HCT116 (cell line): ENCODE measurements around the gene ANO4. TPM values are rescaled to one million over a fixed set of nuclear protein-coding genes. Genes with fewer than 3 reads are reported as not detected.

Source experiments
- ATAC-seq: fragments of 200-7000 bp; cut with Tn5 transposase; 2 replicates; pipeline ENCODE4 v1.9.1; 2020; ENCODE audit warnings: mild to moderate bottlenecking, moderate library complexity
- BruUV-seq: library from RNA; stranded (reverse); fragments of 400-500 nt; replicated peaks from 2 replicates; lab custom pipeline; 2021; lab: Mats Ljungman, UMichigan
- CTCF ChIA-PET: fragments of 300-600 bp; sonication (Branson Sonifier 250); formaldehyde crosslinking; loops from one replicate; lab custom pipeline; 2021; ENCODE audit warnings: antibody characterized with exemption; lab: Charles Lee
- POLR2A ChIA-PET: fragments of 300-600, 350-600 bp; sonication (Branson Sonifier 250); formaldehyde crosslinking; loops from one replicate; lab custom pipeline; 2021; ENCODE audit warnings: antibody characterized with exemption; lab: Charles Lee
- RAD21 ChIA-PET, 2 experiments: fragments of 300-600 bp; sonication (Branson Sonifier 250); formaldehyde crosslinking; loops; one replicate each; lab custom pipeline; 2023; ENCODE audit warnings: low total read pairs in 2 of 2; ENCODE audit not compliant: uncharacterized antibody in 2 of 2, unreplicated experiment in 2 of 2, low non-redundant PET in 1 of 2; lab: Charles Lee
- DNase-seq: peaks from one replicate; pipeline ENCODE4 v3.0.0-alpha.2; 2010; ENCODE audit warnings: low read depth, low spot score
- H2AFZ ChIP-seq: fragments of 200-600 bp; shearing (Covaris generic), sonication (generic); 2 replicates; pipeline ENCODE4 v1.6.1; 2017; ENCODE audit warnings: low read depth, mixed run types, mixed read lengths, antibody characterized with exemption, low read length; ENCODE audit not compliant: poor library complexity, severe bottlenecking
- H3K27ac ChIP-seq: 2 replicates; pipeline ENCODE4 v1.5.1; 2012; ENCODE audit warnings: low read depth, low read length
- H3K27me3 ChIP-seq: fragments of 200-600 bp; sonication (generic); 2 replicates; pipeline ENCODE4 v1.6.1; 2016; ENCODE audit warnings: mixed run types, low read length, mixed read lengths; ENCODE audit not compliant: insufficient read depth
- H3K36me3 ChIP-seq, 2 experiments: fragments of 200-500 bp in 1 of 2; fragments of 200-600 bp in 1 of 2; sonication (Bioruptor generic) in 1 of 2; sonication (generic) in 1 of 2; 2 replicates each; pipeline versions ENCODE4 v1.5.1 to v1.6.1; 2014 to 2016; ENCODE audit warnings: low read length in 2 of 2, inconsistent platforms in 1 of 2, mixed read lengths in 1 of 2, mixed run types in 1 of 2; ENCODE audit not compliant: insufficient read depth in 2 of 2, control insufficient read depth in 1 of 2
- H3K4me1 ChIP-seq, 2 experiments: fragments of 200-600 bp in 1 of 2; sonication (generic) in 1 of 2; 2 replicates each; pipeline versions ENCODE4 v1.5.1 to v1.6.1; 2012 to 2017; ENCODE audit warnings: low read length in 2 of 2, inconsistent platforms in 1 of 2, mild to moderate bottlenecking in 1 of 2, mixed read lengths in 1 of 2, mixed run types in 1 of 2, moderate library complexity in 1 of 2; ENCODE audit not compliant: insufficient read depth in 2 of 2, control insufficient read depth in 1 of 2
- H3K4me2 ChIP-seq: fragments of 200-600 bp; sonication (generic); 2 replicates; pipeline ENCODE4 v1.6.1; 2017; ENCODE audit warnings: mixed run types, low read length, mixed read lengths
- H3K4me3 ChIP-seq, 2 experiments: fragments of 200-600 bp in 1 of 2; sonication (generic) in 1 of 2; replicated peaks in 1 of 2; 2 replicates each; pipeline ENCODE4 v1.5.1; 2011 to 2016; ENCODE audit warnings: low read length in 2 of 2, control low read depth in 1 of 2, low read depth in 1 of 2, mild to moderate bottlenecking in 1 of 2, mixed read lengths in 1 of 2, mixed run types in 1 of 2
- H3K79me2 ChIP-seq: fragments of 200-600 bp; sonication (generic); 2 replicates; pipeline ENCODE4 v1.6.1; 2017; ENCODE audit warnings: mild to moderate bottlenecking, mixed run types, low read length, moderate library complexity, mixed read lengths; ENCODE audit not compliant: insufficient read depth
- H3K9ac ChIP-seq: fragments of 200-600 bp; sonication (generic); 2 replicates; pipeline ENCODE4 v1.6.1; 2016; ENCODE audit warnings: low read length, mixed read lengths
- H3K9me2 ChIP-seq: fragments of 200-600 bp; sonication (generic), shearing (Covaris generic); 2 replicates; pipeline ENCODE4 v1.6.1; 2017; ENCODE audit warnings: mixed run types, mild to moderate bottlenecking, moderate library complexity; ENCODE audit not compliant: insufficient read depth
- H3K9me3 ChIP-seq, 2 experiments: fragments of 200-500 bp in 1 of 2; fragments of 200-600 bp in 1 of 2; sonication (Bioruptor generic) in 1 of 2; sonication (generic) in 1 of 2; 2 replicates each; pipeline ENCODE4 v1.6.1; 2014 to 2017; ENCODE audit warnings: low read length in 2 of 2, mixed read lengths in 2 of 2, inconsistent platforms in 1 of 2, low read depth in 1 of 2, mild to moderate bottlenecking in 1 of 2, mixed run types in 1 of 2, moderate library complexity in 1 of 2; ENCODE audit not compliant: control insufficient read depth in 1 of 2, insufficient read depth in 1 of 2
- H4K20me1 ChIP-seq: fragments of 200-600 bp; sonication (generic), shearing (Covaris generic); 2 replicates; pipeline ENCODE4 v1.6.1; 2017; ENCODE audit warnings: mixed run types, mild to moderate bottlenecking, moderate library complexity; ENCODE audit not compliant: insufficient read depth
- ATF3 ChIP-seq: IDR thresholded peaks from 2 replicates; pipeline ENCODE4 v1.6.1; 2012
- CBX3 ChIP-seq: IDR thresholded peaks from 2 replicates; pipeline ENCODE4 v1.6.1; 2012; ENCODE audit warnings: low read depth
- CEBPB ChIP-seq: IDR thresholded peaks from 2 replicates; pipeline ENCODE4 v1.6.1; 2012; ENCODE audit warnings: low read depth
- CTCF ChIP-seq, 3 experiments: fragments of 200-600 bp in 1 of 3; sonication (generic) in 1 of 3; IDR thresholded peaks in 2 of 3; conservative IDR thresholded peaks in 1 of 3; 2 replicates each; pipeline ENCODE4 v1.5.1; 2012 to 2017; ENCODE audit warnings: low read depth in 2 of 3, low read length in 2 of 3, antibody characterized with exemption in 1 of 3, borderline replicate concordance in 1 of 3, control low read depth in 1 of 3, mild to moderate bottlenecking in 1 of 3, mixed read lengths in 1 of 3, mixed run types in 1 of 3, moderate library complexity in 1 of 3; ENCODE audit not compliant: insufficient read depth in 1 of 3
- EGR1 ChIP-seq: IDR thresholded peaks from 2 replicates; pipeline ENCODE4 v1.6.1; 2012; ENCODE audit warnings: low read depth
- ELF1 ChIP-seq: IDR thresholded peaks from 2 replicates; pipeline ENCODE4 v1.6.1; 2012; ENCODE audit warnings: low read depth, borderline replicate concordance
- FOSL1 ChIP-seq: IDR thresholded peaks from 2 replicates; pipeline ENCODE4 v1.6.1; 2012; ENCODE audit warnings: low read depth
- JUND ChIP-seq: IDR thresholded peaks from 2 replicates; pipeline ENCODE4 v1.6.1; 2012
- MAX ChIP-seq: IDR thresholded peaks from 2 replicates; pipeline ENCODE4 v1.6.1; 2012
- POLR2AphosphoS5 ChIP-seq: IDR thresholded peaks from 2 replicates; pipeline ENCODE4 v1.6.1; 2011; ENCODE audit warnings: mild to moderate bottlenecking, low read depth, low read length, moderate library complexity
- RAD21 ChIP-seq: IDR thresholded peaks from 2 replicates; pipeline ENCODE4 v1.6.1; 2012; ENCODE audit warnings: low read depth, mild to moderate bottlenecking
- REST ChIP-seq: IDR thresholded peaks from 2 replicates; pipeline ENCODE4 v1.6.1; 2012; ENCODE audit warnings: low read depth
- SP1 ChIP-seq: IDR thresholded peaks from 2 replicates; pipeline ENCODE4 v1.6.1; 2012; ENCODE audit warnings: low read depth
- SRF ChIP-seq: IDR thresholded peaks from 2 replicates; pipeline ENCODE4 v1.6.1; 2012; ENCODE audit warnings: low read depth
- TCF7L2 ChIP-seq: IDR thresholded peaks from 2 replicates; pipeline ENCODE4 v1.7.0; 2011; ENCODE audit warnings: borderline replicate concordance, inconsistent platforms; ENCODE audit not compliant: insufficient read depth, insufficient read length; ENCODE audit errors: extremely low read depth
- YY1 ChIP-seq: IDR thresholded peaks from 2 replicates; pipeline ENCODE4 v1.6.1; 2011; ENCODE audit warnings: low read length, low read depth, moderate library complexity, mild to moderate bottlenecking; ENCODE audit not compliant: insufficient replicate concordance; ENCODE audit errors: extremely low read depth
- ZNF274 ChIP-seq: fragments of 200-500 bp; sonication (Bioruptor generic); IDR thresholded peaks from 2 replicates; pipeline ENCODE4 v1.6.1; 2014; ENCODE audit warnings: mild to moderate bottlenecking, low read depth, low read length, inconsistent platforms
- intact Hi-C: fragments of 100-400 bp; cut with micrococcal nuclease; formaldehyde crosslinking; loops from 2 replicates; pipeline ENCODE4 v1.10.0; 2022
- total RNA-seq: library from RNA; stranded (reverse); gene quantifications from one replicate; pipeline ENCODE4 v1.2.1, GENCODE V29; 2021; ENCODE audit not compliant: unreplicated experiment

Gene ANO4
- total RNA-seq, 1 experiment from 2014 or later: 1.7 TPM

- intact Hi-C loops: no loop called here
- H3K27me3 ChIP-seq: no peaks in the 10 kb centered on the region
- no peaks in the 10 kb centered on the region for H3K9me3 ChIP-seq
- no peak overlapping the region for H3K27ac ChIP-seq
- H2AFZ ChIP-seq: no peak overlapping the region
- no peaks in the 10 kb centered on the region for H3K36me3 ChIP-seq
- no peak overlapping the region for H3K9ac ChIP-seq
- no peaks in the 10 kb centered on the region for H3K9me2 ChIP-seq
- TF ChIP-seq ELF1 (no peak), CEBPB (no peak), TCF7L2 (no peak), POLR2AphosphoS5 (no peak), REST (no peak), CBX3 (no peak)
- RAD21 ChIA-PET: no interaction called here
- no peak overlapping the region for H3K4me3 ChIP-seq
- CTCF ChIA-PET: no interaction called here
- no peak overlapping the region for H3K4me2 ChIP-seq
- POLR2A ChIA-PET: no interaction called here
- no peak for ATAC-seq
- BruUV-seq: no TSS peak
- DNase-seq: no peak
- H4K20me1 ChIP-seq: no peaks in the 10 kb centered on the region
- no peaks in the 10 kb centered on the region for H3K4me1 ChIP-seq
- H3K79me2 ChIP-seq: no peaks in the 10 kb centered on the region
These were observed 27.2 kb upstream of the ANO4 start for GRCh38 chr12:100767371-100767770.

- no peak overlapping the region for H3K4me3 ChIP-seq
- no peaks in the 10 kb centered on the region for H4K20me1 ChIP-seq
- H3K9ac ChIP-seq: no peak overlapping the region
- no peak overlapping the region for H3K27ac ChIP-seq
- no peak for ATAC-seq
- ChIA-PET CTCF (no interaction called here), POLR2A (no interaction called here), RAD21 (no interaction called here)
- H3K36me3 ChIP-seq: no peaks in the 10 kb centered on the region
- no peaks in the 10 kb centered on the region for H3K79me2 ChIP-seq
- H2AFZ ChIP-seq: no peak overlapping the region
- no peaks in the 10 kb centered on the region for H3K9me2 ChIP-seq
- no peak for DNase-seq
- no peaks in the 10 kb centered on the region for H3K27me3 ChIP-seq
- no TSS peak for BruUV-seq
- intact Hi-C loops: no loop called here
- H3K4me1 ChIP-seq: no peaks in the 10 kb centered on the region
- H3K4me2 ChIP-seq: no peak overlapping the region
- no peaks in the 10 kb centered on the region for H3K9me3 ChIP-seq
- no peak for TF ChIP-seq MAX
- no peak for TF ChIP-seq SP1
- TF ChIP-seq CTCF (IDR thresholded peaks at IDR 0.05 in 2 of 3, conservative IDR thresholded peaks at IDR 0.05 in 1 of 3; ENCODE audit: borderline replicate concordance in 1 of 3, insufficient read depth in 1 of 3, low read depth in 2 of 3, low read length in 2 of 3): no peak
- TF ChIP-seq FOSL1: no peak
- TF ChIP-seq SRF: no peak
- TF ChIP-seq EGR1: no peak
- no peak for TF ChIP-seq RAD21
- TF ChIP-seq CBX3: no peak
- TF ChIP-seq POLR2AphosphoS5: no peak
- no peak for TF ChIP-seq YY1
- TF ChIP-seq TCF7L2: no peak
- no peak for TF ChIP-seq JUND
- TF ChIP-seq ATF3: no peak
- no peak for TF ChIP-seq ZNF274
These were observed 26.6 kb upstream of the ANO4 start for GRCh38 chr12:100767950-100768349.
